Left ventricle myocardium inferior (tissue), 1 donor: ENCODE results near the gene AQP11. TPM values are rescaled to one million over a fixed set of nuclear protein-coding genes. Genes with fewer than 3 reads are reported as not detected.
"Not testable (repeated sequence)": the region's sequence is repeated elsewhere in the genome, so short reads cannot be mapped to it uniquely, and the experiment has no call there.

ENCODE experiments used
- DNase-seq: peaks from one replicate; pipeline ENCODE4 v3.0.0-alpha.2; 2020
- H3K27ac ChIP-seq: fragments of 200-600 bp; replicated peaks from 2 replicates; pipeline ENCODE4 v1.8.0; 2021
- H3K27me3 ChIP-seq: fragments of 200-600 bp; 2 replicates; pipeline ENCODE4 v1.8.0; 2021; ENCODE audit warnings: low read depth
- H3K36me3 ChIP-seq: fragments of 200-600 bp; 2 replicates; pipeline ENCODE4 v1.8.0; 2021
- H3K4me1 ChIP-seq: fragments of 200-600 bp; 2 replicates; pipeline ENCODE4 v1.8.0; 2021
- H3K4me3 ChIP-seq: fragments of 200-600 bp; 2 replicates; pipeline ENCODE4 v1.8.0; 2021; ENCODE audit warnings: mild to moderate bottlenecking, moderate library complexity
- H3K9me3 ChIP-seq: fragments of 200-600 bp; replicated peaks from 2 replicates; pipeline ENCODE4 v1.8.0; 2021
- intact Hi-C: fragments of 100-400 bp; cut with micrococcal nuclease; formaldehyde crosslinking; loops from one replicate; pipeline ENCODE4 v1.11.0; 2022
- total RNA-seq: library from RNA; stranded (reverse); fragmentation: NEBNext Ultra II Directional; extraction: Animal tissue kit (Norgen Biotek cat#: 25700); gene quantifications from one replicate; pipeline ENCODE4 v1.2.1, GENCODE V29; 2021
- TF ChIP-seq, protein P1 (sequence below): fragments of 200-600 bp; IDR thresholded peaks from 2 replicates; pipeline ENCODE4 v1.8.0; 2021; ENCODE audit warnings: antibody characterized with exemption, mild to moderate bottlenecking, borderline replicate concordance
- donor health status: DM: no; HTN: yes; CAD: no; lungs with severe emphysema.

The AQP11 gene
- total RNA-seq, 1 donor from 2014 or later = 0.69 TPM

DNA sequence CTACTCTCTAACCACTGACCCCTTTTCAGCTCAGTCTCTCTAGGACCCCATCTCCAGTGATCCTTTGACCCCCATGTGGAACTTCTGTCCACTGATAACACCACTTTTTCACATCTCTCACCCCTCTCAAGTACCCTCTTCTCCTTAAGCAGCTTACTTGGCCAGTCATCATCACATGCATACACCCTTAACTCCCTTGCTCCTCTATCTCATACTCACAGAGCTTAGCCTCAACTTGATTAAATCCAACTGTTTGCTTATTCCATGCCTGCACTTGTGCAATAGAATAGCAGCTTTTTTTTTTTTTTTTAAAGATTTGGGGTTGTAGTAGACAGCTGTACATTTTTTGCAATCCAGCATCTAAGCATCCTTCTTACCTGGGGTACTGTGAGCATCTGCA is 22.2 kb downstream of the AQP11 start:
- H3K4me1 ChIP-seq = no peaks in the 10 kb centered on the region
- H3K27me3 ChIP-seq = no peaks in the 10 kb centered on the region
- intact Hi-C loops = no loop called here
- no peak for DNase-seq
- no peak overlapping the region for H3K27ac ChIP-seq
- H3K9me3 ChIP-seq = no peaks in the 10 kb centered on the region
- peaks cover 43% of the 10 kb centered on the region for H3K36me3 ChIP-seq
- H3K4me3 ChIP-seq = no peak overlapping the region
- TF ChIP-seq, protein P1, sequence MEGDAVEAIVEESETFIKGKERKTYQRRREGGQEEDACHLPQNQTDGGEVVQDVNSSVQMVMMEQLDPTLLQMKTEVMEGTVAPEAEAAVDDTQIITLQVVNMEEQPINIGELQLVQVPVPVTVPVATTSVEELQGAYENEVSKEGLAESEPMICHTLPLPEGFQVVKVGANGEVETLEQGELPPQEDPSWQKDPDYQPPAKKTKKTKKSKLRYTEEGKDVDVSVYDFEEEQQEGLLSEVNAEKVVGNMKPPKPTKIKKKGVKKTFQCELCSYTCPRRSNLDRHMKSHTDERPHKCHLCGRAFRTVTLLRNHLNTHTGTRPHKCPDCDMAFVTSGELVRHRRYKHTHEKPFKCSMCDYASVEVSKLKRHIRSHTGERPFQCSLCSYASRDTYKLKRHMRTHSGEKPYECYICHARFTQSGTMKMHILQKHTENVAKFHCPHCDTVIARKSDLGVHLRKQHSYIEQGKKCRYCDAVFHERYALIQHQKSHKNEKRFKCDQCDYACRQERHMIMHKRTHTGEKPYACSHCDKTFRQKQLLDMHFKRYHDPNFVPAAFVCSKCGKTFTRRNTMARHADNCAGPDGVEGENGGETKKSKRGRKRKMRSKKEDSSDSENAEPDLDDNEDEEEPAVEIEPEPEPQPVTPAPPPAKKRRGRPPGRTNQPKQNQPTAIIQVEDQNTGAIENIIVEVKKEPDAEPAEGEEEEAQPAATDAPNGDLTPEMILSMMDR = no peak

DNA sequence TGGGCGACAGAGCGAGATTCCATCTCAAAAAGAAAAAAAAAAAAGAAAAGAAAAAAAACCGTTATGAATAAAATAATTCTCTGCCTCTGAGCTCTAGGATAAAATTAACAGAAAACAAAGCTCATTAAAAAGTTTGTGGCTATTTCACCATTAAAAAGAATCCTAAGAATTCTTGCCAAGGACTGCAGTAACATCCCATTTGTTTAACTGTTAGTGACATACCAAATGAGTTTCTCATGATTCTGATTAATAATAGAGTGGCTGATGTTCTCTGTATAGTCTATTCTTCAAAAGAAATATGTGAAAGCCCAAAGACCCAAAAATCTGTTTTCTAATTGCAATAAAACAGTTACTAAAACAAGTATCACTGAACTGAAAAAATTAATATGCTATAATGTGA is 28.1 kb downstream of the AQP11 start:
- DNase-seq = no peak
- no peak overlapping the region for H3K4me3 ChIP-seq
- intact Hi-C loops = no loop called here
- H3K9me3 ChIP-seq = no peaks in the 10 kb centered on the region
- TF ChIP-seq, protein P1 = no peak
- H3K27me3 ChIP-seq = no peaks in the 10 kb centered on the region
- peaks cover 66% of the 10 kb centered on the region for H3K36me3 ChIP-seq
- no peak overlapping the region for H3K27ac ChIP-seq
- H3K4me1 ChIP-seq = no peaks in the 10 kb centered on the region

DNA sequence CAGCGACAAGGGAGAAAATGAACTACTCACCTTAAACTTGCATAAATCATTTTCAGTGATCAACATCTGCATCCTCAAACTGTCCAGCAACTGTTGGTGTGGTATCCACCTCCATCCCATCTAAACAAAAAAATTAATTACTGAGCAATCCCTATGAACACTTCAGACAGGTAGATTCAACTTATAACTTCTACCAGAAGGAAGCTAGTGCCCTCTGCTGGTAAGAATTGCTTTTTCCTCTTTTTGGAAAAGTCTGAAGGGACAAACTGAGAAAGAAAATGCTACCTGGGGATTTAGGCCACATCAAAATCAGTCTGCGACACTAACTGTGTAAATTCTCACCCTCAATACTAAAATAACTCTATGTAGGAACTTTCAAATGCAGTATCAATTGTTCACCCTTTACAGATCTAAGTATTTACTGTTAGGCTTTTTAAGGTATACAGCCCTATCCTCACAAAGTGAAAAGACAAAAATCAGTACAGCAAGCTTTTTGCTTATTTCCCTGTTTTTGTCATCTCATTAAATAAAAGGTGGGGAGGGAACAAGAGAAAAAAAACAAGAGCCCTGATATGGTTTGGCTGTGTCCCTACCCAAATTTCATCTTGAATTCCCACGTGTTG is 29.9 kb downstream of the AQP11 start:
- DNase-seq = no peak
- H3K4me1 ChIP-seq = no peaks in the 10 kb centered on the region
- no peak overlapping the region for H3K27ac ChIP-seq
- H3K9me3 ChIP-seq = no peaks in the 10 kb centered on the region
- H3K27me3 ChIP-seq = no peaks in the 10 kb centered on the region
- intact Hi-C loops = no loop called here
- TF ChIP-seq, protein P1 = peak; percentile 76
- H3K36me3 ChIP-seq = peaks cover 81% of the 10 kb centered on the region
- no peak overlapping the region for H3K4me3 ChIP-seq

DNA sequence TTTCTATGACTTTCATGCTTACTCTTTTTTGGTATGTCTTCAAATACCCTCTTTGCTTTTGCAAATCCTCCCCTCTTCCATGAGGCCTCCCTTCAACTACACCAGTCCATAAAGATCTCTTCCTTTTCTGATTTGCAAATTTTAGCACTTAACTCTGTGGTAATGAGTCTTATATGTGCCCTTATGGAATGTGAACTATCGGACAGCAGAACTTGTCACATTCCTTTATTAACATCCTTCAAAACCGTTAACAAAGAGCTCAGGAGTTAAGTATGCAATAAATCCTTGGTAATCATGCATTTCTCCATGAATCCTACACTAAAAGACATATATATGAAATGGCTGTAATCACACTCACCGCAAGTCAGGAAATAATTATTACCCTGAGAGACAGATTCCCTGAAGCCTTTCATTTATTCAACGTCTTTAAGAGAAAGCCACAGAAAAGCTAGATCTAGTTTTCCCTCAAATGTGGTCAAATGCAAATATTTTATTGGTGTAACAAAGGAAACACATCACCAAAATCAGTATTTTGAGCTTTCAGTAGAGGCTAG is 40.5 kb downstream of the AQP11 start:
- Histone ChIP-seq H3K27me3 (no peaks in the 10 kb centered on the region), H3K4me1 (no peaks in the 10 kb centered on the region), H3K9me3 (no peaks in the 10 kb centered on the region), H3K36me3 (peaks cover 36% of the 10 kb centered on the region), H3K27ac (no peak overlapping the region), H3K4me3 (no peak overlapping the region)
- TF ChIP-seq, protein P1 = no peak
- DNase-seq = no peak
- intact Hi-C loops = no loop called here

DNA sequence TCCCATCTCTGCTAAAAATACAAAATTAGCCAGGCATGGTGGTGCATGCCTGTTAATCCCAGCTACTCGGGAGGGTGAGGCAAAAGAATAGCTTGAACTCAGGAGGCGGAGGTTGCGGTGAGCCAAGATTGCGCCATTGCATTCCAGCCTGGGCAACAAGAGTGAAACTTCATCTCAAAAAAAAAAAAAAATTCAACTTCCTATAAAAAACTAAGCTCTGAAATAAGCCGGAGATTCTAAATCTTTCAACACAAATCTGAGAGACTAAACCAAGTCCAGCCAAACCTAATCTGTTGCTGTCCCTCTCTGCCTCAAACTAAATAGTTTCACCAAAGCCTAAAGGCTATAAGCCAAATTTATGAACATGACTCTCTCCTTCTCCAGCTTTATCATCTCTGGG is 44.2 kb downstream of the AQP11 start:
- H3K36me3 ChIP-seq, H3K9me3 ChIP-seq, DNase-seq, H3K4me3 ChIP-seq, H3K27me3 ChIP-seq, H3K27ac ChIP-seq, intact Hi-C loops: not testable (repeated sequence)
- H3K4me1 ChIP-seq = peaks cover 26% of the 10 kb centered on the region

DNA sequence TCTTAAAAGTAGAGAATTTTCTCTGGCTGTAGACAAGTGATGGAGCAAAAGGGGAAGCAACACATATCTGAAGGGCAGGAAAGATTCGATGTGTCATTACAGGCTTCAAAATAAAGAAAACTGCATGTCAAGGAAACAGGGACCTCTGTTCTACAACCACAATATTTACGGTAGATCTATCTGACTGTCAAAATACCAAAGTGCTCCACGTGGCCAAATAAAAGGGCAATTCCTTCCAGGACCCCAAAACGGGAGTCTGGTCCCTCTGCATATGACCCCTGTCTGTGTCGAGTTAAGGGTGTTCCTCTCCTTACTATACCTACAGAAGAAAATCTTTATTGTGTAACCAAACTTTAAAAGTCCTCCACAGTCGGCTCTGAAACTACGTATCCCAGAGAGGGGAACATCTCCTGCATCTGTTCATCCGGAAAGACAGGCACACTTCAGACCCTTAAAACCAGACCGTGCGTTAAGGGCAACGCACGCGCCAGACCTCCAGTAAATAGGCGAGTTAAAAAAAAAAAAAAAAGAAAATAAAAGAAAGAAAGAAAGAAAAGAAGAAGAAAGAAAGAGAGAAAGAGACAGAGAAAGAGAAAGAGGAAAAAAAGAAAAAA is 47.1 kb downstream of the AQP11 start:
- intact Hi-C loops = no loop called here
- peak overlapping the region; percentile 92 for H3K27ac ChIP-seq
- TF ChIP-seq, protein P1 = no peak
- H3K4me1 ChIP-seq = peaks cover 26% of the 10 kb centered on the region
- peaks cover 7% of the 10 kb centered on the region for H3K9me3 ChIP-seq
- peak overlapping the region; percentile 86 for H3K4me3 ChIP-seq
- H3K27me3 ChIP-seq = no peaks in the 10 kb centered on the region
- no peak for DNase-seq
- H3K36me3 ChIP-seq = no peaks in the 10 kb centered on the region
